ENCODE data around the gene STON2. TPM values are rescaled to one million over a fixed set of nuclear protein-coding genes. Genes with fewer than 3 reads are reported as not detected.

Gene STON2
- total RNA-seq, 1 donor from 2014 or later, result 47.4 TPM

DNA sequence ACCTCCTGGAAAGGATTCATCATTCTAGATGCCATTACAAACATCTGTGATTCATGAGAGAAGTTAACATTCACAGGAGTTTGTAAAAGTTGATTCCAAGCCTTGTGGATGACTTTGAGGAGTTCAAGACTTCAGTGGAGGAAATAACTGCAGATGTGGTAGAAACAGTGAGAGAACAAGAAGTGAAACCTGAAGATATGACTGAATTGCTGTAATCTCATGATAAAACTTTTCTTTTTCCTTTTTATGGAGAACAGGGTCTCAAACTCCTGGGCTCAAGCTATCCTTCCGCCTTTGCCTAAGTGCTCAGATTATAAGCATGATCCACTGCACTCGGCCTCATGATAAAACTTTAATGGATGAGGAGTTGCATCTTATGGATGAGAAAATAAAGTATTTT is 114.9 kb downstream of the STON2 start:
- no peak for DNase-seq (ENCODE audit: low read depth)
- Histone ChIP-seq H3K36me3 (ENCODE audit: control insufficient read depth, insufficient read depth, low read length) (peaks cover 3% of the 10 kb centered on the region), H3K27me3 (ENCODE audit: control insufficient read depth, insufficient read depth, low read length) (no peaks in the 10 kb centered on the region), H3K4me3 (ENCODE audit: low read depth, low read length) (no peak overlapping the region)
- TF ChIP-seq, protein P1, sequence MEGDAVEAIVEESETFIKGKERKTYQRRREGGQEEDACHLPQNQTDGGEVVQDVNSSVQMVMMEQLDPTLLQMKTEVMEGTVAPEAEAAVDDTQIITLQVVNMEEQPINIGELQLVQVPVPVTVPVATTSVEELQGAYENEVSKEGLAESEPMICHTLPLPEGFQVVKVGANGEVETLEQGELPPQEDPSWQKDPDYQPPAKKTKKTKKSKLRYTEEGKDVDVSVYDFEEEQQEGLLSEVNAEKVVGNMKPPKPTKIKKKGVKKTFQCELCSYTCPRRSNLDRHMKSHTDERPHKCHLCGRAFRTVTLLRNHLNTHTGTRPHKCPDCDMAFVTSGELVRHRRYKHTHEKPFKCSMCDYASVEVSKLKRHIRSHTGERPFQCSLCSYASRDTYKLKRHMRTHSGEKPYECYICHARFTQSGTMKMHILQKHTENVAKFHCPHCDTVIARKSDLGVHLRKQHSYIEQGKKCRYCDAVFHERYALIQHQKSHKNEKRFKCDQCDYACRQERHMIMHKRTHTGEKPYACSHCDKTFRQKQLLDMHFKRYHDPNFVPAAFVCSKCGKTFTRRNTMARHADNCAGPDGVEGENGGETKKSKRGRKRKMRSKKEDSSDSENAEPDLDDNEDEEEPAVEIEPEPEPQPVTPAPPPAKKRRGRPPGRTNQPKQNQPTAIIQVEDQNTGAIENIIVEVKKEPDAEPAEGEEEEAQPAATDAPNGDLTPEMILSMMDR (IDR thresholded peaks at IDR 0.05; ENCODE audit: insufficient read depth, low read length, severe bottlenecking), result no peak
- FAIRE-seq, result no peak

DNA sequence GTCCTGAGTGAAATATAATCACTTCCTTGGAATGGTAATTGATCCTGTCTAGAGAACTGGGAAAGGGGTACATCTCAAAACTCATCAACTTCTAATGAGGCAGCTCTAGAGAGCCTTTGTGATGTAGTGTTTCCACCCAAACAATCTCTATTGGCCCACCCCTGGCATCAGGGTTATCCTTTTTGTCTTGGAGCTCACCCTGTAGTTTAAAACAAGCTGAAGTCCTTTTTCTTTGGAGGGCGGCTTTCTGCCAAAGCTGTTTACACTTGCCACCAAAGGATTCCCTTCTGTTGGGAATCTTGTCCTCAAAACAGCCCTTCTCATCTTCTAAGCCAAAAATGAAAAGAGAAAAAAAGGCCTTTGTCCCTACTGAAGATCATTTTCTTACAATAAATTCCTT is 118.8 kb downstream of the STON2 start:
- DNase-seq (ENCODE audit: low read depth) (no peak), FAIRE-seq (no peak)
- Histone ChIP-seq H3K4me3 (ENCODE audit: low read depth, low read length) (no peak overlapping the region), H3K36me3 (ENCODE audit: control insufficient read depth, insufficient read depth, low read length) (peaks cover 13% of the 10 kb centered on the region), H3K27me3 (ENCODE audit: control insufficient read depth, insufficient read depth, low read length) (no peaks in the 10 kb centered on the region)
- TF ChIP-seq, protein P1 (IDR thresholded peaks at IDR 0.05; ENCODE audit: insufficient read depth, low read length, severe bottlenecking), result no peak

DNA sequence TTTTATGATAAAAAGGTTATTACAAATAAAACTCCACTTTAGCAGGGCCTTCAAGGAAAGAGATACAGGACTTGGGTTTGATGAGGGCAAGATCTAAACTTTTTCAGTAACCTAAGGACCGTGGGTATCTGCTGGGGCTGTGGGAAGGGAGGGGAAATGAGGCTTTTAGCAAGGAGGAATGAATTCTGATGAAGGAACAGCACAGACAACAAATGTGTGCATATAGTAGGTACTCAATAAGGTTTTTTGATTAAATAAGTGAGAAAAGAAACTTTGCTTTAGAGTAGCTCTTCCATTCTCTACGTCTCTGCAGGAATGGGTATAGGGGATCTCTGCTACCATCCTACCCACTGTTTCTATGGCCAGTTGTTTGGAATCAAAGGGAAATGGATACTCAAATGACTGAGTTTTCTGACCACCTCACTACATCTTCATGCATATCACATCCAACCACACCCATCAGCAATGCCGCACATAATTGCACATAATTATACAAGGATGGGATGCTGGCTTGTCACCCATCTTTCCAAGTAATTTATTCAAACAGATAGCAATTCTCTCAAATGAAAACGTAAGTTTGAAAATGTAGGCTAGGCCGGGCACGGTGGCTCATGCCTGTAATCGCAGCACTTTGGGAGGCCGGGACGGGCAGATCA is 119.9 kb downstream of the STON2 start:
- TF ChIP-seq, protein P1 (IDR thresholded peaks at IDR 0.05; ENCODE audit: insufficient read depth, low read length, severe bottlenecking), result no peak
- H3K4me3 ChIP-seq (ENCODE audit: low read depth, low read length), result no peak overlapping the region
- no peak for DNase-seq (ENCODE audit: low read depth)
- H3K27me3 ChIP-seq (ENCODE audit: control insufficient read depth, insufficient read depth, low read length), result no peaks in the 10 kb centered on the region
- peaks cover 13% of the 10 kb centered on the region for H3K36me3 ChIP-seq (ENCODE audit: control insufficient read depth, insufficient read depth, low read length)
- no peak for FAIRE-seq

DNA sequence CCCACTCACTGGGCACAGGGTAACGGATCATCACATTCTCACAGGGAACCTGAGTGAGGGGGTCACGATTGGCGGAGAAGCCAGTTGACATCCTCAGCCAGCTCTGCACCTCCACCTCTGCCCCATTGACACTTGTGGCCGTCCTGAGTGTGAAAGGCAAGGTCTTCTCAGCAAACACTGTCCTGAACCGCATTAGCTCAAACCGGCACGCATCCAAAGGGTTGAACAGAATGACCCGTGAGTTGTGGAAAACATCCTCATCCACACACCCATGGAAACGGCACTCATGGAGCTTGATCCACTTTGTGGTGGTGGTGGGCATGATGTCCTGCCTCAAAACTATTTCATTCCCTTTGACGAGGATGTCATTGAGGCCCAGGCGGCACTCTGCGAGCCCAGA is 123.0 kb downstream of the STON2 start:
- no peak overlapping the region for H3K4me3 ChIP-seq (ENCODE audit: low read depth, low read length)
- TF ChIP-seq, protein P1 (IDR thresholded peaks at IDR 0.05; ENCODE audit: insufficient read depth, low read length, severe bottlenecking), result no peak
- peaks cover 15% of the 10 kb centered on the region for H3K36me3 ChIP-seq (ENCODE audit: control insufficient read depth, insufficient read depth, low read length)
- no peaks in the 10 kb centered on the region for H3K27me3 ChIP-seq (ENCODE audit: control insufficient read depth, insufficient read depth, low read length)
- FAIRE-seq (peak; percentile 80), DNase-seq (ENCODE audit: low read depth) (no peak)

DNA sequence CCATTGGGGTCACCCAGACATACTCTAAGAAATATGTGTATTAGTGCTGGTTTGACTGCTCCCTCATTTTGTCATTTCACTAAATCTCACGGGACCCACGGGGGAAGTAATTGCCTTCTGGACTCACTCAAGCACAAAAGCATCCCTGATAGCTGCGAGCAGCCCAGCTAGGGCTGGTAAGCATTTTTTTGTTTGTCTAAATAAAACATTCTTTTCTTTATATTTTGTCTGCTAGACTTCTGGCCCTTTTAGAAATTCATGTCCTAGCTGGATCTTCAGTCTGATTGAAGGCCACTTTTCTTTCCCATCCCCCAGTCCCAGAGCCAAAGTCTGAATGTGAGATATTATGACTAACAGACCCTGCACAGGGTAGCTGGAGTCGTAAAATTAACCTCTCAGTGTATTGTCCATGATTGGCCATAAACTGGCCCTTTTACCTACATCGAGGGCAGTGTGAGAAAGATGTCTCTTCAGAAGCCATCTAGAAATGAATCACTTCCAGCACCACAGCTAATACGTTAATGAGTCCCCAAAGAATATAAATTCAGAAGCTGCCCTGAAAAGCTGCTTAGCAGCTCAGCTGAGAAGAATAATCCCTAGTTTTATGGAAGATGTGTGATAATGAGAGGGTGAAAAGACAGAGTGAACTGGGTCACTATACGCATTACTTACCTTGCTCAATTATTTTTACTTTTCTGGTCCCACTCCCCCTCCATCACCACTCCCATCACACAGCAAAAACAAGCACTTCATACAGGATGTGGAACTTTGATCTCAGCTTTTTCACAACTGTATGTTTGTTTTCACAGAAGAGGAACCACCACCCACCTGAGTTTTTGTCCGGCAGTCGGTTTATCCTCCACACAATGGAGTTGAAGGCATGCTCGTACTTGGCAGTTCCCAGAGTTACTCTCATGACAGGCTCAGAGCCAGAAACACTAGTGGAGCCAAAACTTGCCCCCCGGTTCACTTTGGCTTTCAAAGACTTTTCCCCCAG is 123.8 kb downstream of the STON2 start:
- no peaks in the 10 kb centered on the region for H3K27me3 ChIP-seq (ENCODE audit: control insufficient read depth, insufficient read depth, low read length)
- no peak for FAIRE-seq

More for the DNA sequence above, 123.8 kb downstream of the STON2 start:
- TF ChIP-seq, protein P1 (IDR thresholded peaks at IDR 0.05; ENCODE audit: insufficient read depth, low read length, severe bottlenecking), result no peak
- Histone ChIP-seq H3K4me3 (ENCODE audit: low read depth, low read length) (no peak overlapping the region), H3K36me3 (ENCODE audit: control insufficient read depth, insufficient read depth, low read length) (peaks cover 16% of the 10 kb centered on the region)
- no peak for DNase-seq (ENCODE audit: low read depth)

All from bronchial epithelial cell (primary cell).